OCI-LY3 (cell line): ENCODE measurements around the gene PRTFDC1.

ENCODE experiments used
- H2AFZ ChIP-seq: fragments of 200-600, 300-600 bp; shearing (Covaris generic); 2 replicates; pipeline ENCODE4 v1.6.0; 2014; ENCODE audit warnings: antibody characterized with exemption, low read depth, low read length
- H3K27ac ChIP-seq: fragments of 200-600, 300-600 bp; sonication (generic); 2 replicates; pipeline ENCODE4 v1.5.1; 2014; ENCODE audit warnings: mild to moderate bottlenecking, low read length, moderate library complexity, mixed read lengths
- H3K27me3 ChIP-seq: fragments of 200-600, 300-600 bp; sonication (generic); 2 replicates; pipeline ENCODE4 v1.6.1; 2014; ENCODE audit warnings: low read depth, low read length, mixed read lengths
- H3K36me3 ChIP-seq: fragments of 200-600, 300-600 bp; sonication (generic); replicated peaks from 2 replicates; pipeline ENCODE3; 2014; ENCODE audit warnings: low read depth, low read length, mixed read lengths
- H3K4me1 ChIP-seq: fragments of 300-600, 200-600 bp; sonication (generic); 2 replicates; pipeline ENCODE4 v1.6.1; 2014; ENCODE audit warnings: low read length, mixed read lengths
- H3K4me2 ChIP-seq: fragments of 200-600, 300-600 bp; sonication (generic); 2 replicates; pipeline ENCODE4 v1.6.1; 2014; ENCODE audit warnings: low read length, mixed read lengths
- H3K4me3 ChIP-seq: fragments of 300-600, 200-600 bp; sonication (generic); 2 replicates; pipeline ENCODE4 v1.5.1; 2014; ENCODE audit warnings: antibody characterized with exemption, mild to moderate bottlenecking, low read length, moderate library complexity
- H3K79me2 ChIP-seq: fragments of 300-600, 200-600 bp; shearing (Covaris generic); 2 replicates; pipeline ENCODE4 v1.6.1; 2014; ENCODE audit warnings: mild to moderate bottlenecking, low read length, mixed read lengths
- H3K9ac ChIP-seq: fragments of 300-600, 200-600 bp; shearing (Covaris generic); 2 replicates; pipeline ENCODE4 v1.6.0; 2014; ENCODE audit warnings: mild to moderate bottlenecking, low read length, moderate library complexity
- H3K9me3 ChIP-seq: fragments of 200-600, 300-600 bp; shearing (Covaris generic); 2 replicates; pipeline ENCODE4 v1.6.1; 2014; ENCODE audit warnings: low read length, mixed read lengths; ENCODE audit not compliant: insufficient read depth
- H4K20me1 ChIP-seq: fragments of 200-600, 300-600 bp; sonication (generic); 2 replicates; pipeline ENCODE4 v1.6.1; 2016; ENCODE audit warnings: low read length, mixed read lengths; ENCODE audit not compliant: insufficient read depth
- EZH2phosphoT487 ChIP-seq: fragments of 200-600 bp; shearing (Covaris generic); IDR thresholded peaks from 2 replicates; pipeline ENCODE4 v1.6.1; 2018; ENCODE audit warnings: antibody characterized with exemption, mixed run types, low read depth
- TF ChIP-seq, protein P1 (sequence below): fragments of 200-600, 300-600 bp; sonication (generic); IDR thresholded peaks from 2 replicates; pipeline ENCODE4 v1.5.1; 2014; ENCODE audit warnings: antibody characterized with exemption, low read length, low read depth

PRTFDC1 gene

GRCh38 chr10:24893127-24893526 is 59.3 kb downstream of the PRTFDC1 start:
- TF ChIP-seq EZH2phosphoT487: no peak
- H3K4me1 ChIP-seq: no peaks in the 10 kb centered on the region
- H2AFZ ChIP-seq: no peak overlapping the region
- no peak overlapping the region for H3K9ac ChIP-seq
- no peak overlapping the region for H3K4me2 ChIP-seq
- no peaks in the 10 kb centered on the region for H3K36me3 ChIP-seq
- H3K9me3 ChIP-seq: no peaks in the 10 kb centered on the region
- no peaks in the 10 kb centered on the region for H3K27me3 ChIP-seq
- no peak overlapping the region for H3K4me3 ChIP-seq
- H3K79me2 ChIP-seq: no peaks in the 10 kb centered on the region
- no peaks in the 10 kb centered on the region for H4K20me1 ChIP-seq
- H3K27ac ChIP-seq: no peak overlapping the region

DNA sequence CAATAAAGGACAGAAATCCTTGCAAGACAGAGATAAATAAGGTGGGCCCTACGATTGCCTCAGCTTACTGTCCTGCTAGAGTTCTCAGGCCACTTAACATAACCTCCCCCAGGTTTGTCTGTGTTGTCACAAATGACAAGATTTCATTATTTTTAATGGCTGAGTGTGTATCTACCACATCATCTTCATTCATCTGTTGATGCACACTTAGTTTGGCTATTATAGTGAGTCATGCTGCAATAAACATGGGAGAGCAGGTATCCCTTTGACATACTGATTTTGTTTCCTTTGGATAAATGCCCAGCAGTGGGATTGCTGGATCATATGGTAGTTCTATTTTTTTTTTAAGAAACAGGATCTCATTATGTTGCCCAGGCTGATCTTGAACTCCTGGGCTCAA is 60.6 kb downstream of the PRTFDC1 start:
- H4K20me1 ChIP-seq: no peaks in the 10 kb centered on the region
- no peaks in the 10 kb centered on the region for H3K27me3 ChIP-seq
- TF ChIP-seq EZH2phosphoT487: no peak
- TF ChIP-seq, protein P1, sequence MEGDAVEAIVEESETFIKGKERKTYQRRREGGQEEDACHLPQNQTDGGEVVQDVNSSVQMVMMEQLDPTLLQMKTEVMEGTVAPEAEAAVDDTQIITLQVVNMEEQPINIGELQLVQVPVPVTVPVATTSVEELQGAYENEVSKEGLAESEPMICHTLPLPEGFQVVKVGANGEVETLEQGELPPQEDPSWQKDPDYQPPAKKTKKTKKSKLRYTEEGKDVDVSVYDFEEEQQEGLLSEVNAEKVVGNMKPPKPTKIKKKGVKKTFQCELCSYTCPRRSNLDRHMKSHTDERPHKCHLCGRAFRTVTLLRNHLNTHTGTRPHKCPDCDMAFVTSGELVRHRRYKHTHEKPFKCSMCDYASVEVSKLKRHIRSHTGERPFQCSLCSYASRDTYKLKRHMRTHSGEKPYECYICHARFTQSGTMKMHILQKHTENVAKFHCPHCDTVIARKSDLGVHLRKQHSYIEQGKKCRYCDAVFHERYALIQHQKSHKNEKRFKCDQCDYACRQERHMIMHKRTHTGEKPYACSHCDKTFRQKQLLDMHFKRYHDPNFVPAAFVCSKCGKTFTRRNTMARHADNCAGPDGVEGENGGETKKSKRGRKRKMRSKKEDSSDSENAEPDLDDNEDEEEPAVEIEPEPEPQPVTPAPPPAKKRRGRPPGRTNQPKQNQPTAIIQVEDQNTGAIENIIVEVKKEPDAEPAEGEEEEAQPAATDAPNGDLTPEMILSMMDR: no peak
- no peak overlapping the region for H3K4me2 ChIP-seq
- no peak overlapping the region for H3K27ac ChIP-seq
- H3K9me3 ChIP-seq: no peaks in the 10 kb centered on the region
- no peak overlapping the region for H3K9ac ChIP-seq
- no peaks in the 10 kb centered on the region for H3K4me1 ChIP-seq
- H3K36me3 ChIP-seq: no peaks in the 10 kb centered on the region
- H2AFZ ChIP-seq: no peak overlapping the region
- no peak overlapping the region for H3K4me3 ChIP-seq
- H3K79me2 ChIP-seq: no peaks in the 10 kb centered on the region

DNA sequence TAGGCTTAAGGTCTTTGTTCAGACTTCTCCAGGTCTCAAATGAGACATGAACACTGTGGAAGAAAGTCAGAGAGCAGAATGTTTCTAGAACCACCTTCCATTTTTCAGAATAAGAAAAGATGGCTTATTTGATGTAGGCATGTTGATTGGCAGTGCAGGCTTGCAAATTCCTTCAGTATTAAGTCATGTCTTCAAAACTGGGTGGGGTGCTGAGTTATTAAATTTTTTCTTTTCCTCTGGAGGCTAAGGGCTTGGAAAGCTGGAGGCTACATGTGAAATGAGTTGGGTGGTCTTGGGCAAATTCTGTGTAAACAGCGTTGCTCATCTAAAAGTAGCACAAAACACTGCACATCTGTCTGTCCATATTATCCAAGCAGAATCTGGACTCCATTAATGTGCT is 62.8 kb downstream of the PRTFDC1 start:
- no peak overlapping the region for H3K4me2 ChIP-seq
- TF ChIP-seq, protein P1: no peak
- no peak for TF ChIP-seq EZH2phosphoT487
- no peak overlapping the region for H3K27ac ChIP-seq

GRCh38 chr10:24887855-24888231 is 64.6 kb downstream of the PRTFDC1 start:
- Histone ChIP-seq H3K9me3 (no peaks in the 10 kb centered on the region), H4K20me1 (no peaks in the 10 kb centered on the region), H3K79me2 (no peaks in the 10 kb centered on the region), H3K27ac (no peak overlapping the region), H3K9ac (no peak overlapping the region), H3K36me3 (no peaks in the 10 kb centered on the region), H3K4me3 (no peak overlapping the region), H3K4me2 (no peak overlapping the region), H2AFZ (no peak overlapping the region), H3K27me3 (no peaks in the 10 kb centered on the region), H3K4me1 (no peaks in the 10 kb centered on the region)
- TF ChIP-seq, protein P1: no peak
- TF ChIP-seq EZH2phosphoT487: no peak

More for the DNA sequence above, 62.8 kb downstream of the PRTFDC1 start:
- Histone ChIP-seq H3K79me2 (no peaks in the 10 kb centered on the region), H3K4me3 (no peak overlapping the region), H3K9ac (no peak overlapping the region), H3K9me3 (no peaks in the 10 kb centered on the region), H2AFZ (no peak overlapping the region), H4K20me1 (no peaks in the 10 kb centered on the region), H3K4me1 (no peaks in the 10 kb centered on the region), H3K27me3 (no peaks in the 10 kb centered on the region), H3K36me3 (no peaks in the 10 kb centered on the region)

DNA sequence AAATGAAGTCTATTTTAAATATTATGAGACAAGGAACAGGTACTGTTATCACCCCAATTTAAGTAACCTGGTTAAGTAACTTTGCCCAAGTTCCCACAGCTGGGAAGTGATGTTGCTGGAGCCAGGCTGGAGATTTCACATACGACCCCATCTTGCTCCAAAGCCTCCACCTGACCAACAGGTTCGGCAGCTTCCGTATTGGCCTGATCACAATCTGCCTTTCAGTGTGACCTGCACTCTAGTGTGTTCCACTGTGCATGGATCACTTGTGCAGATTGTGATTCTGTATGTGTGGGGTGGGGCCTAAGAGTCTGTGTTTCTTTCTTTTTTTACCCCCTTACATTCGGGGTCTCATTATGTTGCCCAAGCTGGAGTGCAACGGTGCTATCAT is 66.1 kb downstream of the PRTFDC1 start:
- Histone ChIP-seq H3K36me3 (no peaks in the 10 kb centered on the region), H4K20me1 (no peaks in the 10 kb centered on the region), H3K27ac (no peak overlapping the region), H3K4me1 (no peaks in the 10 kb centered on the region), H3K4me2 (no peak overlapping the region), H3K79me2 (no peaks in the 10 kb centered on the region), H3K4me3 (no peak overlapping the region), H3K9ac (no peak overlapping the region), H3K27me3 (no peaks in the 10 kb centered on the region), H2AFZ (no peak overlapping the region), H3K9me3 (no peaks in the 10 kb centered on the region)
- no peak for TF ChIP-seq EZH2phosphoT487
- TF ChIP-seq, protein P1: no peak
